ENCODE results near the gene AFAP1L2.

DNA sequence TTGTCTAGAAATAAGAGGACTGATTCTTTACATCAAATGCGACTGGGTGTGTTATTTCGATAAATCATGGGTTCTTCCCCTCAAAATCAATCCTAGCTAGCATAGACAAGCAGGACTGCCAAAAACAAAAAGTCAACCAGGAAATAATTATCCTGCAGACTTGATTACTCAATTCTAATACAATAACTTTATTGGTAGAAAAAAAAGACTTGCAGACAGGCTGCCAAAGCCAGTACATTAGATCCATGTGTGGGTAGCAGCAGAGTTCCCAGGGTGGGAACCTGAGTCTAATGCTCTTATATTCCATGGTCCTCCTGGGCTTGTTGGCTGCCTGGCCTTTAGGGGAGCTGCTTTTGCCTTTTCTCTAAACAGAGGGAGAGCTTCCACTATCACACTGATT is 7.8 kb downstream of the AFAP1L2 start:
- TF ChIP-seq POLR2A (IDR thresholded peaks at IDR 0.05) (no peak), POLR2AphosphoS5 (IDR thresholded peaks at IDR 0.05) (no peak)
- TF ChIP-seq, protein P1, sequence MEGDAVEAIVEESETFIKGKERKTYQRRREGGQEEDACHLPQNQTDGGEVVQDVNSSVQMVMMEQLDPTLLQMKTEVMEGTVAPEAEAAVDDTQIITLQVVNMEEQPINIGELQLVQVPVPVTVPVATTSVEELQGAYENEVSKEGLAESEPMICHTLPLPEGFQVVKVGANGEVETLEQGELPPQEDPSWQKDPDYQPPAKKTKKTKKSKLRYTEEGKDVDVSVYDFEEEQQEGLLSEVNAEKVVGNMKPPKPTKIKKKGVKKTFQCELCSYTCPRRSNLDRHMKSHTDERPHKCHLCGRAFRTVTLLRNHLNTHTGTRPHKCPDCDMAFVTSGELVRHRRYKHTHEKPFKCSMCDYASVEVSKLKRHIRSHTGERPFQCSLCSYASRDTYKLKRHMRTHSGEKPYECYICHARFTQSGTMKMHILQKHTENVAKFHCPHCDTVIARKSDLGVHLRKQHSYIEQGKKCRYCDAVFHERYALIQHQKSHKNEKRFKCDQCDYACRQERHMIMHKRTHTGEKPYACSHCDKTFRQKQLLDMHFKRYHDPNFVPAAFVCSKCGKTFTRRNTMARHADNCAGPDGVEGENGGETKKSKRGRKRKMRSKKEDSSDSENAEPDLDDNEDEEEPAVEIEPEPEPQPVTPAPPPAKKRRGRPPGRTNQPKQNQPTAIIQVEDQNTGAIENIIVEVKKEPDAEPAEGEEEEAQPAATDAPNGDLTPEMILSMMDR (IDR thresholded peaks at IDR 0.05): no peak

Data from prostate gland (tissue), 2 donors.